ENCODE results near the gene PNPLA4.

PNPLA4 gene

GRCh38 chrX:7927259-7928167 lies at the start of gene PNPLA4:
PNPLA4 (minus strand) TSS chrX:7927413; CDS start chrX:7926119, 1,294 bp downstream.
- DNase-seq: peak; percentile 36 to 93 (median 80)
- intact Hi-C loops (cut with DNase I): no loop called here

- intact Hi-C loops (cut with DNase I): no loop called here
- DNase-seq: no peak
These were observed 45.4 kb upstream of the PNPLA4 start for GRCh38 chrX:7972586-7972985.

- DNase-seq: no peak
- intact Hi-C loops (cut with DNase I): no loop called here
These were observed 43.2 kb upstream of the PNPLA4 start for GRCh38 chrX:7970428-7970827.

GRCh38 chrX:7965436-7965835 lies 38.2 kb upstream of the PNPLA4 start:
- intact Hi-C loops (cut with DNase I): no loop called here
- no peak for DNase-seq

GRCh38 chrX:7960246-7960645 lies 33.0 kb upstream of the PNPLA4 start:
- intact Hi-C loops (cut with DNase I): no loop called here

GRCh38 chrX:7953446-7953845 lies 26.2 kb upstream of the PNPLA4 start:
- intact Hi-C loops (cut with DNase I): no loop called here
- no peak for DNase-seq

More at GRCh38 chrX:7960246-7960645, 33.0 kb upstream of the PNPLA4 start:
- DNase-seq: no peak

GRCh38 chrX:7950865-7951264 lies 23.7 kb upstream of the PNPLA4 start:
- intact Hi-C loops (cut with DNase I): no loop called here
- DNase-seq: no peak

- intact Hi-C loops (cut with DNase I): no loop called here
- no peak for DNase-seq
These were observed 21.3 kb upstream of the PNPLA4 start for GRCh38 chrX:7948483-7948882.

- no peak for DNase-seq
- intact Hi-C loops (cut with DNase I): no loop called here
These were observed 19.7 kb upstream of the PNPLA4 start for GRCh38 chrX:7946960-7947359.

- intact Hi-C loops (cut with DNase I): no loop called here
- no peak for DNase-seq
These were observed 16.5 kb upstream of the PNPLA4 start for GRCh38 chrX:7943600-7944245.

GRCh38 chrX:7941390-7942042 lies 14.3 kb upstream of the PNPLA4 start:
- intact Hi-C loops (cut with DNase I): no loop called here
- peak in 25 of 42 donors; percentile 1 to 56 (median 19) for DNase-seq

- no peak for DNase-seq
- intact Hi-C loops (cut with DNase I): no loop called here
These were observed 6.8 kb upstream of the PNPLA4 start for GRCh38 chrX:7934026-7934425.

- intact Hi-C loops (cut with DNase I): no loop called here
These were observed 327 bp downstream of the PNPLA4 start for GRCh38 chrX:7926914-7927258.

GRCh38 chrX:7926501-7926900 lies 712 bp downstream of the PNPLA4 start:
- no peak for DNase-seq
- intact Hi-C loops (cut with DNase I): no loop called here

More at GRCh38 chrX:7926914-7927258, 327 bp downstream of the PNPLA4 start:
- peak in 2 of 42 donors; percentile 1 to 14 for DNase-seq

- intact Hi-C loops (cut with DNase I): no loop called here
- peak; percentile 40 to 85 (median 68) for DNase-seq
These were observed 1.2 kb downstream of the PNPLA4 start for GRCh38 chrX:7925867-7926472.

- intact Hi-C loops (cut with DNase I): no loop called here
- no peak for DNase-seq
These were observed 5.5 kb downstream of the PNPLA4 start for GRCh38 chrX:7921750-7922149.

GRCh38 chrX:7908821-7909220 lies 18.4 kb downstream of the PNPLA4 start:
- DNase-seq: no peak
- intact Hi-C loops (cut with DNase I): no loop called here

GRCh38 chrX:7904562-7904961 lies 22.7 kb downstream of the PNPLA4 start:
- intact Hi-C loops (cut with DNase I): no loop called here
- DNase-seq: no peak

GRCh38 chrX:7891928-7892327 lies 35.3 kb downstream of the PNPLA4 start:
- no peak for DNase-seq
- intact Hi-C loops (cut with DNase I): no loop called here

- intact Hi-C loops (cut with DNase I): no loop called here
- DNase-seq: no peak
These were observed 37.5 kb downstream of the PNPLA4 start for GRCh38 chrX:7889680-7890079.
